Karpas-422 (cell line): ENCODE data around the gene COL11A1. TPM values are rescaled to one million over a fixed set of nuclear protein-coding genes. Genes with fewer than 3 reads are reported as not detected.
"Not testable (repeated sequence)": the region's sequence is repeated elsewhere in the genome, so short reads cannot be mapped to it uniquely, and the experiment has no call there.

Experiments used
- DNase-seq: peaks from one replicate; pipeline ENCODE4 v3.0.0-alpha.2; 2015
- H2AFZ ChIP-seq: fragments of 200-600 bp; sonication (generic); 2 replicates; pipeline ENCODE4 v1.6.1; 2014; ENCODE audit warnings: antibody characterized with exemption, low read length, mixed read lengths
- H3K27ac ChIP-seq: fragments of 200-600 bp; sonication (generic); 2 replicates; pipeline ENCODE4 v1.5.1; 2014; ENCODE audit warnings: mild to moderate bottlenecking, low read length, moderate library complexity
- H3K27me3 ChIP-seq: fragments of 200-600 bp; sonication (generic); 2 replicates; pipeline ENCODE4 v1.6.1; 2014; ENCODE audit warnings: low read length, mixed read lengths
- H3K36me3 ChIP-seq: fragments of 200-600 bp; sonication (generic); 2 replicates; pipeline ENCODE4 v1.6.1; 2014; ENCODE audit warnings: low read length, mixed read lengths; ENCODE audit not compliant: insufficient read depth
- H3K4me1 ChIP-seq: fragments of 200-600 bp; sonication (generic); 2 replicates; pipeline ENCODE4 v1.6.1; 2014; ENCODE audit warnings: mild to moderate bottlenecking, low read length, mixed read lengths
- H3K4me2 ChIP-seq: fragments of 200-600 bp; sonication (generic); 2 replicates; pipeline ENCODE4 v1.6.1; 2014; ENCODE audit warnings: low read length, low read depth, mild to moderate bottlenecking; ENCODE audit not compliant: poor library complexity, severe bottlenecking
- H3K4me3 ChIP-seq: fragments of 200-600 bp; sonication (generic); 2 replicates; pipeline ENCODE4 v1.5.1; 2014; ENCODE audit warnings: mild to moderate bottlenecking, antibody characterized with exemption, low read length, mixed read lengths
- H3K79me2 ChIP-seq: fragments of 200-600 bp; sonication (generic); 2 replicates; pipeline ENCODE4 v1.6.1; 2014; ENCODE audit warnings: mild to moderate bottlenecking, low read length, mixed read lengths
- H3K9ac ChIP-seq: fragments of 200-600 bp; sonication (generic); 2 replicates; pipeline ENCODE4 v1.6.0; 2014; ENCODE audit warnings: low read length
- H3K9me2 ChIP-seq: fragments of 200-600 bp; sonication (generic), shearing (Covaris generic); replicated peaks from 2 replicates; pipeline ENCODE4 v1.6.0; 2014; ENCODE audit warnings: mild to moderate bottlenecking, low read length, moderate library complexity; ENCODE audit not compliant: insufficient read depth
- H3K9me3 ChIP-seq: fragments of 300-700, 200-600 bp; sonication (generic); 2 replicates; pipeline ENCODE4 v1.6.1; 2014; ENCODE audit warnings: low read length, mixed read lengths
- H4K20me1 ChIP-seq: fragments of 200-600 bp; sonication (generic); 2 replicates; pipeline ENCODE4 v1.6.1; 2014; ENCODE audit warnings: mild to moderate bottlenecking, antibody characterized with exemption, low read length, low read depth; ENCODE audit not compliant: insufficient read depth
- total RNA-seq: library from RNA; depleted of rRNA; stranded (reverse); fragments of >200 nt; shearing (Covaris generic); gene quantifications from 2 replicates; pipeline ENCODE4 v1.2.3, GENCODE V29; 2014; ENCODE audit warnings: low replicate concordance

COL11A1 gene
- total RNA-seq, 1 experiment from 2014 or later = not detected

DNA sequence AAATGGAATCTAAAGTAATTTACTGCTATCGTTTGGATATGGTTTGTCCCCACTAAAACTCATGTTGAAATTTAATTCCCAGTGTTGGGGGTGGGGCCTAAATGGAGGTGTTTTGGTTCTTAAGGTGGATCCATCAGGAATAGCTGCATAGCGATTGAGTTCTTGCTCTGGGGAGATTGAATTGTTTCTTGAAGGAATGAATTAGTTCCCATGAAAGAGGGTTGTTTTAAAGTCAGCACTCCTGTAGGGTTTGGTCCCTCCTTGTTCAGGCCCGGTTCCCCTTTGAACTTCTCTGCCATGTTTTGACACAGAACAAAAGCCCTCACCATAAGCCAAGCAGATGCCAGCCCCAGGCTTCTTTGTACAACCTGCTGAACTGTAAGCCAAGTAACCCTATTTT lies 170.9 kb downstream of the COL11A1 start:
- no peak overlapping the region for H2AFZ ChIP-seq
- no peaks in the 10 kb centered on the region for H3K4me1 ChIP-seq
- H3K27me3 ChIP-seq = no peaks in the 10 kb centered on the region
- DNase-seq = no peak
- H3K4me2 ChIP-seq = no peak overlapping the region
- no peak overlapping the region for H3K27ac ChIP-seq
- H4K20me1 ChIP-seq = no peaks in the 10 kb centered on the region
- H3K4me3 ChIP-seq = no peak overlapping the region
- H3K9ac ChIP-seq = no peak overlapping the region
- no peaks in the 10 kb centered on the region for H3K9me2 ChIP-seq
- no peaks in the 10 kb centered on the region for H3K79me2 ChIP-seq
- H3K9me3 ChIP-seq = peaks cover 3% of the 10 kb centered on the region; the same call in 1 of the 2 replicates
- H3K36me3 ChIP-seq = no peaks in the 10 kb centered on the region

DNA sequence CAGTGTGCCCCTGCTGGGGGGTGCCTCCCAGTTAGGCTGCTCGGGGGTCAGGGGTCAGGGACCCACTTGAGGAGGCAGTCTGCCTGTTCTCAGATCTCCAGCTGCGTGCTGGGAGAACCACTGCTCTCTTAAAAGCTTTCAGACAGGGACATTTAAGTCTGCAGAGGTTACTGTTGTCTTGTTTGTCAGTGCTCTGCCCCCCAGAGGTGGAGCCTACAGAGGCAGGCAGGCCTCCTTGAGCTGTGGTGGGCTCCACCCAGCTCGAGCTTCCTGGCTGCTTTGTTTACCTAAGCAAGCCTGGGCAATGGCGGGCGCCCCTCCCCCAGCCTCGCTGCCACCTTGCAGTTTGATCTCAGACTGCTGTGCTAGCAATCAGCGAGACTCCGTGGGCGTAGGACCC lies 175.0 kb downstream of the COL11A1 start:
- H2AFZ ChIP-seq, H4K20me1 ChIP-seq, H3K4me2 ChIP-seq: not testable (repeated sequence)

DNA sequence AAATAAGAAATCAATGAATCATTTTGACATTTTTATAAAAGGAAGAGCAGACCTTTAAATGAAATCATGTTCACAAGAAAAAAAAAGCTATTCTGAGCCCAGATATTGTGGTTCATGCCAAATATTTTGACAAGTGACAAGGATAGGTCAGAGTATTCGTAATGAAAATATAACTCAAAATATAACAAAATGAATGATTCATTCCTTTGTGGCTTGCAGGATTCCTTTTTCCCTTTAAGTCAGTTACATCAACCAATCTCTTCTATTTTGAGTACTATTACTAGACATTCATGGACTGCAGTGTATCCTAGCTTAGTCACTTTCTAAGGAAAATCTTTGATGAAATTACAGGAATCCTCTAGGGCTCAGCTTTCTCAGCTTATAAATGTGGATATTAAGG lies 188.7 kb downstream of the COL11A1 start:
- H3K9ac ChIP-seq = no peak overlapping the region
- no peaks in the 10 kb centered on the region for H3K4me1 ChIP-seq
- H3K9me3 ChIP-seq = peaks cover 23% of the 10 kb centered on the region
- no peaks in the 10 kb centered on the region for H3K9me2 ChIP-seq
- H2AFZ ChIP-seq = no peak overlapping the region
- no peak overlapping the region for H3K4me2 ChIP-seq
- H3K36me3 ChIP-seq = no peaks in the 10 kb centered on the region
- no peak overlapping the region for H3K27ac ChIP-seq
- no peak for DNase-seq
- H3K27me3 ChIP-seq = no peaks in the 10 kb centered on the region
- no peaks in the 10 kb centered on the region for H3K79me2 ChIP-seq
- no peak overlapping the region for H3K4me3 ChIP-seq
- no peaks in the 10 kb centered on the region for H4K20me1 ChIP-seq

More for the DNA sequence above, 175.0 kb downstream of the COL11A1 start:
- not testable (repeated sequence) for H3K4me3 ChIP-seq, H3K9me2 ChIP-seq, H3K79me2 ChIP-seq, H3K9me3 ChIP-seq, H3K27me3 ChIP-seq, H3K27ac ChIP-seq, H3K36me3 ChIP-seq, H3K4me1 ChIP-seq, H3K9ac ChIP-seq, DNase-seq

DNA sequence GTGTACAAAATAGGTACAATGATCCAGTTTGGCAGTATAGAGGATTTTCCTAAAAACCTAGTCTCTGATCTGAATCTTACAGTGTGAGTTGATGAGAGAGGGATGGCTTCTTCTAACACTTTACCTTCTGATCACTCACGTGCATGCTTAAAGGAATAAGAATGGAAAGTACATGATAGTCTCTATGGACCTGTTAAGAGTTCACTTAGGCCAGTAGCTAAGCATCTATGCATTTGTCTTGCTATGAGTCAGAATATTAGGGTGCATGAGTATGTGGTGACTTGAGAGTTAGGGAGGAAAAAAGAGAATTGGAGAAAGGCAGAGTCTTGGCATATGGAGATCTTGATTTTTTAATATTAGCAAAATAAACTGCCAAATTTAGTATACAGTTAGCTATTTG lies 206.3 kb downstream of the COL11A1 start:
- Histone ChIP-seq H3K4me2 (no peak overlapping the region), H3K36me3 (no peaks in the 10 kb centered on the region)
- DNase-seq = no peak

DNA sequence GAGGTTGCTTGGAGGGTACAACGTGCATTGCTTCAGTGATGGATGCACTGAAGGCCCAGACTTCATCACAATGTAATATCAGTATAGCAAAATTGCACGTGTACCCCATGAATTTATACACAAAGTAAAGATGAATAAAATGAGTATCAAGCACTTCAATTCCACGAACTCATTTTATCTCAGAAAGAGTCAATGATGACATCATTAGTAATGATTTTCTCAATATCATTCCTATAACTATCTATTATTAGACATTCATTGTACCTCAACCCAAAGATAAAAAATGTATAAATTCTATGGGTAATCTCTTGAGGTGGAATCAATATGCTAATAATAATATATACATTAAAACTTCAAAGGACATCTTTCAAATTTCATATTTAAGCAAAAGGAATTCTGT lies 208.4 kb downstream of the COL11A1 start:
- Histone ChIP-seq H2AFZ (no peak overlapping the region), H3K9me2 (no peaks in the 10 kb centered on the region), H3K79me2 (no peaks in the 10 kb centered on the region), H3K27ac (no peak overlapping the region), H3K4me3 (no peak overlapping the region), H3K9me3 (peaks cover 3% of the 10 kb centered on the region; the same call in 1 of the 2 replicates), H4K20me1 (no peaks in the 10 kb centered on the region), H3K27me3 (no peaks in the 10 kb centered on the region), H3K4me2 (no peak overlapping the region), H3K36me3 (no peaks in the 10 kb centered on the region), H3K4me1 (no peaks in the 10 kb centered on the region), H3K9ac (no peak overlapping the region)
- DNase-seq = no peak

More for the DNA sequence above, 206.3 kb downstream of the COL11A1 start:
- H2AFZ ChIP-seq = no peak overlapping the region
- no peaks in the 10 kb centered on the region for H3K79me2 ChIP-seq
- H3K27ac ChIP-seq = no peak overlapping the region
- no peaks in the 10 kb centered on the region for H3K9me2 ChIP-seq
- H3K9ac ChIP-seq = no peak overlapping the region
- H3K9me3 ChIP-seq = peaks cover 3% of the 10 kb centered on the region; the same call in 1 of the 2 replicates
- H3K4me1 ChIP-seq = no peaks in the 10 kb centered on the region
- H3K27me3 ChIP-seq = no peaks in the 10 kb centered on the region
- H3K4me3 ChIP-seq = no peak overlapping the region
- no peaks in the 10 kb centered on the region for H4K20me1 ChIP-seq

DNA sequence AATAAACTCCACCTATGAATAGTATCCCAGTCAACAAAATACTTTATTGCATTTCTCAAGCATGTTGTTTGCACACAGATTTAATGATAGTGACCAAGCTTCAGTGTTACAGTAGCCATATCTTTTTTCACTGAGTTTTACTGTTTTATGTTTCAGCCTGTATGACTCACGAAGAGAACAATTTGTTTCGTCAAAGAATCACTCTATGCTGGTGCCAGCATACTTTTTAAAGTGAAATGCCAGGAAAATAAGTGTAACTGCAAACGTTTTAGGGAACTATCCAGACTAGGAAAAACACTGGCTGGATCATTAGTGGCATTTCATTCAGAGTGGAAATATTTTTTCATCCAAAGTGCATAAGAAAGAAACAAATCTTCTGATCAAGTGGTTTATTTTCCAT lies 210.8 kb downstream of the COL11A1 start:
- Histone ChIP-seq H3K4me3 (no peak overlapping the region), H3K79me2 (no peaks in the 10 kb centered on the region), H3K27ac (no peak overlapping the region), H2AFZ (no peak overlapping the region), H3K4me2 (no peak overlapping the region), H3K27me3 (no peaks in the 10 kb centered on the region), H3K36me3 (no peaks in the 10 kb centered on the region), H3K4me1 (no peaks in the 10 kb centered on the region), H3K9ac (no peak overlapping the region), H3K9me2 (no peaks in the 10 kb centered on the region), H3K9me3 (peaks cover 3% of the 10 kb centered on the region; the same call in 1 of the 2 replicates), H4K20me1 (no peaks in the 10 kb centered on the region)
- no peak for DNase-seq

DNA sequence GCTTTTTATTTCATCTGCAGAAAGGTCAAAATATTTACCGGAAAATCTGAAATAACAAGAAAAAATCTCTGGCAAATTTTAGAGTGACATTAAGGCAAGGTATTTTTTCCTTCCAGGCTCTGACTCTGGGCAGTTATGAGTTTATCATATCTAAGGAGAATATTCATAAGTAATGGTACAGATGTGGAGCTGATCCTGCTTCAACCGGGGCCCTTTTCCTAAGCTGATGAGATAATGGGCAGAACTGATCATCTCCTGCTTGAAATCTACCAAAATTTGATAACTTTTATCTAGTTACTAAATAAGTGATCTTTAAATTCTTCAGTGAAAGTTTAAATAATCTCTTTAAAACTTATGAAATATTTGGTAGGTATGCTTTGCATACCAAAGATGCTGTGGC lies 211.6 kb downstream of the COL11A1 start:
- Histone ChIP-seq H3K27ac (no peak overlapping the region), H3K36me3 (no peaks in the 10 kb centered on the region), H3K4me2 (no peak overlapping the region), H3K4me3 (no peak overlapping the region), H3K79me2 (no peaks in the 10 kb centered on the region), H2AFZ (no peak overlapping the region), H3K27me3 (no peaks in the 10 kb centered on the region), H4K20me1 (no peaks in the 10 kb centered on the region), H3K4me1 (no peaks in the 10 kb centered on the region), H3K9me2 (no peaks in the 10 kb centered on the region), H3K9ac (no peak overlapping the region), H3K9me3 (peaks cover 3% of the 10 kb centered on the region; the same call in 1 of the 2 replicates)
- no peak for DNase-seq

DNA sequence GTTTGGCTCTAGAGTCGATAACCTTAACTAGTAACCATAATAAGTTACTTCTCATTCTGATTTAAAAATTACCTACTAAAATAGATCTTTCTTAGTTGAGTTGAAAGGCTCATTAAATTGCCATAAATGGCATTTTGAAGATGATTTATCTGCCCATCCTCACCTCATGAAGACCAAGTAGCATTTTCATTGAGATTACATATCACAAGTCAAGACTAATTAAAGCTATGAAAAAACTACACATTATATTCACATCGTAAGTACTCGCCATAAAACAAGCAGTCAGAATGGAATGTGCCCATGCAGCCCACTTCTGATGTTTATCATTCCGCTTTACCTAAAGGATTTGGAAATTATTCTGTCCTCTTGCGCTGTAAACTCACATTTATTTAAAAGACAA lies 212.0 kb downstream of the COL11A1 start:
- Histone ChIP-seq H4K20me1 (no peaks in the 10 kb centered on the region), H3K4me1 (no peaks in the 10 kb centered on the region), H3K36me3 (no peaks in the 10 kb centered on the region), H3K79me2 (no peaks in the 10 kb centered on the region), H3K27ac (no peak overlapping the region), H3K9ac (no peak overlapping the region), H3K27me3 (no peaks in the 10 kb centered on the region), H3K9me2 (no peaks in the 10 kb centered on the region), H3K9me3 (peaks cover 3% of the 10 kb centered on the region; the same call in 1 of the 2 replicates), H3K4me3 (no peak overlapping the region), H2AFZ (no peak overlapping the region), H3K4me2 (no peak overlapping the region)
- DNase-seq = no peak
